GM19397 (cell line): Measurements from ENCODE around the gene TMEM200C.

Experiments used
- ATAC-seq: cut with Tn5 transposase; IDR thresholded peaks from one replicate; pipeline ENCODE4 v1.9.1; 2021; ENCODE audit warnings: mild to moderate bottlenecking, moderate library complexity; ENCODE audit not compliant: unreplicated experiment

TMEM200C gene

DNA sequence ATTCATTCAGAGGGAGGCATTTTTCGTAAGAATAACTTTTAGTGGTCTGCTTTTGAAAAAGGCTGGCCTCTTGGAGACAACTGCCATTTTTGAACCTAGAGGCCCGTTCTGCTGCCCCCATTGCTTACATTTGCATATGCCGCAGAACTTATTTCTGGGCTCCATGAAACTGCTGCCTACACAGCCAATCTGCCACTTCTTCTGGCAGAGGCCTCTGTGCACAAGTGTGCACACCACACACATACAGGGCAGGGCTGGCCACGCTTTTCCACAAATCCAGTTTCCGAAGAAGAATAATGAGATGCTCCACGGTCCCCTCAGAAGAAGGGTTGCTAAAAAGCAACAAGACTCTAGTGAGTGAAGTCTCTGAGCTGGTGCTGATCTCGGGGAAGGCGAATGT lies 56.2 kb downstream of the TMEM200C start:
- ATAC-seq: no peak
